Measurements from ENCODE around the gene C3orf22. TPM values are rescaled to one million over a fixed set of nuclear protein-coding genes. Genes with fewer than 3 reads are reported as not detected.

The C3orf22 gene
- total RNA-seq (2014; rRNA removed; shearing (Covaris generic)): not detected in 2 replicates
- not detected in 2 replicates for total RNA-seq (2022)
- not detected for Bru-seq, nascent RNA
- not detected for BruChase-seq, experiment 1, labeled RNA remaining after a 6-hour chase
- not detected for BruChase-seq, experiment 2, labeled RNA remaining after a 2-hour chase
- long read RNA-seq: 0 reads

- Histone ChIP-seq H3K9me2 (ENCODE audit: insufficient read depth, low read length) (no peaks in the 10 kb centered on the region), H2AFZ (ENCODE audit: low read length) (no peak within 1 kb of the TSS), H3K36me3 (ENCODE audit: insufficient read depth, low read length) (no peaks in the 10 kb centered on the region), H4K20me1 (ENCODE audit: insufficient read depth, low read length) (no peaks in the 10 kb centered on the region), H3K4me2 (ENCODE audit: low read length) (no peak within 1 kb of the TSS), H3K4me3 (ENCODE audit: low read depth, low read length, poor library complexity, severe bottlenecking) (no peak within 1 kb of the TSS), H3K27ac (ENCODE audit: low read depth, low read length, poor library complexity, severe bottlenecking) (no peak within 1 kb of the TSS), H3K9me3 (ENCODE audit: low read length) (no peaks in the 10 kb centered on the region), H3K79me2 (ENCODE audit: insufficient read depth, low read depth, low read length) (no peaks in the 10 kb centered on the region), H3K4me1 (ENCODE audit: insufficient read depth, low read length, poor library complexity, severe bottlenecking) (no peaks in the 10 kb centered on the region)
- no TSS peak for BruUV-seq (replicated peaks)
- intact Hi-C loops (cut with micrococcal nuclease; ENCODE audit: unreplicated experiment): no loop called here
- no peak for DNase-seq (ENCODE audit: low spot score)
- ChIA-PET CTCF (ENCODE audit: unreplicated experiment) (no interaction called here), POLR2A (interaction anchor here (0.6 kb wide), 1 partner anchor 20 kb away, joined by 4 read pairs; no protein-coding TSS in a partner anchor)
- TF ChIP-seq EZH2phosphoT487 (IDR thresholded peaks at IDR 0.05; ENCODE audit: borderline replicate concordance, low read depth, low read length) (no peak), CTCF (conservative IDR thresholded peaks at IDR 0.05; ENCODE audit: low read length) (no peak)
These were observed at the start of gene C3orf22 for GRCh38 chr3:126558336-126559071. C3orf22 (minus strand) TSS chr3:126558932; CDS start chr3:126553390, 5,542 bp downstream.

- H3K4me3 ChIP-seq (ENCODE audit: low read depth, low read length, poor library complexity, severe bottlenecking): no peak overlapping the region
- no peaks in the 10 kb centered on the region for H3K9me3 ChIP-seq (ENCODE audit: low read length)
- no peaks in the 10 kb centered on the region for H3K36me3 ChIP-seq (ENCODE audit: insufficient read depth, low read length)
- CTCF ChIA-PET (ENCODE audit: unreplicated experiment): no interaction called here
- no peak overlapping the region for H3K27ac ChIP-seq (ENCODE audit: low read depth, low read length, poor library complexity, severe bottlenecking)
- TF ChIP-seq CTCF (conservative IDR thresholded peaks at IDR 0.05; ENCODE audit: low read length): no peak
- TF ChIP-seq EZH2phosphoT487 (IDR thresholded peaks at IDR 0.05; ENCODE audit: borderline replicate concordance, low read depth, low read length): no peak
- no TSS peak for BruUV-seq (replicated peaks)
- H3K9me2 ChIP-seq (ENCODE audit: insufficient read depth, low read length): no peaks in the 10 kb centered on the region
- H3K79me2 ChIP-seq (ENCODE audit: insufficient read depth, low read depth, low read length): no peaks in the 10 kb centered on the region
- H3K4me1 ChIP-seq (ENCODE audit: insufficient read depth, low read length, poor library complexity, severe bottlenecking): no peaks in the 10 kb centered on the region
- DNase-seq (ENCODE audit: low spot score): no peak
- POLR2A ChIA-PET: interaction anchor here (0.6 kb wide), 1 partner anchor 28 kb away, joined by 3 read pairs; no protein-coding TSS in a partner anchor
- intact Hi-C loops (cut with micrococcal nuclease; ENCODE audit: unreplicated experiment): no loop called here
- H2AFZ ChIP-seq (ENCODE audit: low read length): no peak overlapping the region
- no peaks in the 10 kb centered on the region for H4K20me1 ChIP-seq (ENCODE audit: insufficient read depth, low read length)
- no peak overlapping the region for H3K4me2 ChIP-seq (ENCODE audit: low read length)
These were observed 48.6 kb upstream of the C3orf22 start for GRCh38 chr3:126607214-126607908.
